Measurements from ENCODE around the gene GPRIN2. TPM values are rescaled to one million over a fixed set of nuclear protein-coding genes. Genes with fewer than 3 reads are reported as not detected.
"Not testable (repeated sequence)": the region's sequence is repeated elsewhere in the genome, so short reads cannot be mapped to it uniquely, and the experiment has no call there.

GPRIN2 gene
- total RNA-seq, 1 donor from 2014 or later, result not detected

DNA sequence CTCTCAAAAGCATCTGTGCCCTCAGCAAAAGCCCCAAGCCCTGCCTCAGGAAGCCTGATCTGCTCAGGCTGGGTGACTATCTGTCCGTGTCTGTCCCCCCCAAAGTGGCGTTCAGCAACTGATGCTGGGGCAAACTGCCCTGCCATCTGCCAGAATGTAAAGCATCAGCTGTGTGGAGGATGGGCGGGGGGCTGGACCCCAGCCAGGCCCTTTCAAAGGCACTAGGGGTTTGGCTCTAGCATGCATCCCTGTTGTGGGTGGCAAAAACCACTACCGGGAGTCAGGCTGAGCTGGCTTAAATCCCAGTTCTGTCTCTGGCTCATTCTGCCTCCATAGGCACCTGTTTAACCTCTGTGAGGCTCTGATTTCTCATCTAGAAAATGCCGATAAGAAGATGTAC, 35.5 kb downstream of the GPRIN2 start:
- DNase-seq (ENCODE audit: low read depth, low spot score), result no peak

DNA sequence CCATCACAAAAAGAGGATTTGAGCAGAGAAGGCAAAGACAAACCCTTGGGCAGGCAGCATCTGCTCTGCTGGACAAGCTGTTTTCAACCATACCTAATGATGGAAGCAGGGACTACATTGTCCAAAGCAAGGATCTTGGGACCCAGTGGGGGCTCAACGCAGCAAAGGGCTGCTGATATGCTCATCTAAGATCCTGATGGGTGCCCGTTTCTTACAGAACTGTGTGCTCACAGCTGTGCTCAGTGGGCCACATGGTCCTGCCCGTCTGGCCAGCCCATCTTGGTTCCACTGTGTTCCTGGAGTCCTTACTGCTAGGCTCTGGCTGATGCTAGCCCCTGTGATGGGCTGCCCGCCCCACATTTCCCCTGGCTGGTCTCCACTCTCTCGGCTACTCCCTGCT, 36.1 kb downstream of the GPRIN2 start:
- no peak for DNase-seq (ENCODE audit: low read depth, low spot score)

DNA sequence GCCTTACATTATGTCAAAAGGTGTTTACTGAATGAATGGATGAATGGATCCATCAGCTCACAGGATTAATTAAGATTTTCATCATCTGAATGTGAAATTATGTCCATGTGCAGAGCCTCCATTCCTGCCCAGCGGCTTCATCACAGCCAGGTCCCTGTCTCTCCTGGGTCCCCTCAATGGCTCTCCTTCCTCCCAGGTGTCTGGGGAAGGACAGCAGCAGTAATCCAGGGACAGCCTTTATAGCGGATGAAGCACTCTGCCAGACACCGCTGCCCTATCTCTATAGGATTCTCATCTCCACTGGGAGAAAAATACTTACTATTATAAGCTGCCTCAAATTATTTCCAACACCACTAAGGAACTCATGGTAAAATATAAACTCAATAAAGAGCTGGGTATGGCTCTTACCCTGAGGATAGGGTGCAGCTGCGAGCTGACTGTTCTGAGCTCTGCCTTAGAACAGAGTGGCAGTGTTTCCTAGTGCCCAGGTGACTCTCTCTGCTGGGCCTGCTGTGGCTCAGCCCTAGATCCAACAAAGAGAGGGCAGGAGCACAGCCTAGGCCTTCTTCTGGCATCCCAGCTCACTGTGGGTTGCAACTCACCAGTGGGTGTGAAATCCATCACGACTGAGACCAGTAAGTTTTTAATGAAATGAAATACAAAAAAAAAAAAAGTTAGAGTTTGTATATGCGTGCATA, 38.3 kb downstream of the GPRIN2 start:
- no peak for DNase-seq (ENCODE audit: low read depth, low spot score)

DNA sequence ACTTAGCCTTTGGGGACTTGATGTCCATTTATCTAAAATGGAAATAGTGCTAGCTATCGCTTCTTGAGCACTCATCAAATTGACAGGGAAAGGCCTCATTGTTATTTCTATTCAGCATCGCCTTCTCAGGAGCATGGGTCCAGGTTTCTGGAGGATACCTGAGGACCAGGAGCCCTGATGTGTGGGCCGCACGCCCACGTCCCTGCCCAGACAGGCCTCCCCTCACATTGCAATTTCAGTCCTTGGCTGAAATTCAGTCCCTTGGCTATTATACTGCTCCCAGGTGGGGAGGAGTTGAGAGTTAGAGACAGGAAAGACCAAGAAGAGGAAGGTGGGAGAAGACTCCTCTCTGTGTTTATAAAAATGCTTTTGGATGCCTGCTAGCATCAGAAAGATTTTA, 38.9 kb downstream of the GPRIN2 start:
- DNase-seq (ENCODE audit: low read depth, low spot score), result no peak

DNA sequence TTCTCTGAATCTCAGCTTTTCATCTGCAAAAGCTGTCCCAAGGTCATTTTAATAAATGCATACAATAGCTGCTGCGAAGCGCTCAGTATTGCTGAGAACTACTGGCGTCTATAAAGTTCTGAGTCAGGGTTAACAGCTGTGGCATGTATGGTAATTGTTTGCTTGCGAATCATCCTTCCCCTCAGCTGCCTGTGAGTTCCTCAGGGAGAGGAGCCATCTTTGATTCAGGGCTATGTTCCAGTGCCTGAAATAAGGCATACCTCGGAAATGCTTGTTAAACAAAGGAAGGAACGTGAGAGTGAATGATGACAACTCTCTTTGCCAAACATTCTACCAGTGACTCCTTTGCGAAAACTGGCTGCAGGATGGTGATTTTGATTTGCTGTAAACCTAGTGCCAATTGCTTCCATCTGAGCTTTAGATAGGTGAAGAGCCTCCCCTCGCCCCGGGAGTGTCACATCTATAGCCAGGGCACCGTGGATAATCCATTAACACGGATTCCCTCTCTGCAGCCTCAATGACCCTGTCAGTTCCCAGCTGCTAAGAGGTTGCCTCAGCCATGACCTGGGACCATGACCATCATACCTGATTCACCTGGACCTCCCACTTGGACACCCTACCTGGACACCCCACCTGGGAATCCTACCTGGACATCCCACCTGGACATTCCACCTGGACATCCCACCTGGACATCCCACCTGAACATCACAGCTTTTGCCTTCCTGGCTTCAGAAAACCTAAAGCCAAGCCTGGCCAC, 39.6 kb downstream of the GPRIN2 start:
- no peak for DNase-seq (ENCODE audit: low read depth, low spot score)

DNA sequence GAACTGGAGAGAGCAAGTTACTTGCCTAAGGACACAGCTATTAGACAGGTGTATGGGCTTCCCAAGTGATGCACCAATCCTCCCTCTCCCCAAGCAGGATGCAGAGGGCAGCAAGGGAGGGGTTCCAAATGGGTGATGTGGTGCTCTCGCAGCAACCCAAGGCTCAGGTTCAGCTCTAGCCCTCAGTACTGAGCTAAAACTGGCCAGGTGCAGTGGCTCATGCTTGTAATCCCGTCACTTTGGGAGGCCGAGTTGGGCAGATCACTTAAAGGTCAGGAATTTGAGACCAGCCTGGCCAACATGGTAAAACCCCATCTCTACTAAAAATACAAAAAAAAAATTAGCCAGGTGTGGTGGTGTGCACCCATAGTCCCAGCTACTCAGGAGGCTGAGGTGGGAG, 40.7 kb downstream of the GPRIN2 start:
- DNase-seq (ENCODE audit: low read depth, low spot score), result no peak

DNA sequence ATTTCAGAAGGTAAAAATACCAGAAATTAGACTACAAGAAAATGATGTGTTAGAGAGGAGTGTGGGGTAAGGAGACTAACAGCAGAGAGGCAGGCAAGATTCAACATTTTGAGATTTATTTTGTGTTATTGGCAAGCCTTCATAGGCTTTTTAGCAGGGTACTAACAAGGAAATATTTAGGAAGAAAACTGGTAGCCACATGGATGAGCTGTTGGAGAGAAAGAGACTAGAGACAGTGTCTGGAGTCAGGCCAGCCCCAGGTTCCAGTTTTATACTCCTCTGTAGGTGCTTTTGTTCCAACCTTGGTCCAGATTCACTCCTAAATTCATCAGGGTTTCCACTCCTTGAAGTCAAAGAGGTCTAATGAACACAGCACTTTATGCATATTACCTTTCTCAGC, 41.1 kb downstream of the GPRIN2 start:
- no peak for DNase-seq (ENCODE audit: low read depth, low spot score)

DNA sequence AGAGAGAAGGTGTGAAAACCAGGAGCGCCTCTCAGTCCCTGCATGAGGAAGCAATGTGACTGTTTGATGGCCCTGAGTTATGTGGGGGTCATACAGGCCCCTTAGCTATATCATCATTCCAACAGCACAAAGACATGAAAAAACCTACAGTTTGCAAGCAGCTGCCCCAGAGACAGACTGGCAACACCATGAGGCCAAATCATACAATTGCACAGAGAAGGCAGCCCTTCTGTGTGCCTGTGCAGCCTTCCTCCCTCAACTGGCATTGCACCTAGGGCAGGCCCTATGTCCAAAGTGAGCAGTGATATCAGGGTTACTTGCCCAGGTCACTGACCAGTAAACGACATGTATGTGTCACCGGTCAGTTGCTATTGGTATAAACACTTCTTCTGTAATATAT, 41.6 kb downstream of the GPRIN2 start:
- DNase-seq (ENCODE audit: low read depth, low spot score), result no peak

DNA sequence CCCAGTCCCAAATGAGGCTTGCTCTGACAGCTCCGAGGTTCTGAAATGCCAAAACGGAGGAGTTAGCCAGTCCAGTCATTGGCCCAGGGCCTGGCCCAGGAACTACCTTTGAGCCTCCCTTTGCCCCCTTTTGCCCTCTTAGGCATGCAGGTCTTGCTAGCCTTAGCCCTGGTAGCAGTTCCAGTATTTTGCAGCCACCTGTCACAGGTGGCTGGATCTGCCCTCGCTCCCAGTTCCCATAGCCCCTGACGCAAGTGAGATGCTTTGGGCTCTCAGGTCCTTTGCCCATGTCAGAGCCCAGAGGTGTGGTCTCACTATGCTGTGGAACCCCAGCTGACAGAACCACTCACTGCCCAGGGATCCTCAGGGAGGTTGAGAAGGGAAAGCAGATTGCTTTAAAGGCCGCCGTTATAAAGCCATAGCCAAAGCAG, 42.0 kb downstream of the GPRIN2 start:
- DNase-seq (ENCODE audit: low read depth, low spot score), result no peak

DNA sequence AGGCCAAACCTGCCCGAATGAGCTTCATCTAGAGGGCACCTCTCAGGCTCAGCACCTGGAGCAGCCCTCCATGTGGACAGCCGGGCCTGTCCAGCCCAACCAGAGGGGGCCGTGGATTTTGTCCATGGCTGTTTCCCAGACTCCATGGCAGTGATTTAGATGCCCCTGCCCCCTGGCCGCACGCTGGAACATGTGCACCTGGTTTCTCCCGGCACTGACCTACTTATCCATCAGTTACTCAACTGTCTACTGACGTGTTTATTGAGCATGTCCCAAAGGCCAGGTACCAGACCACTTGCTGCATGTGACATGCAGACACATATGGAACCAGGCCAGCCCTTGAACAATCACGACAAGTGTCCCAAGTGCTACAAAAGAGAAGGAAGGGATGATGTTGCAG, 43.1 kb downstream of the GPRIN2 start:
- DNase-seq (ENCODE audit: low read depth, low spot score), result not testable (repeated sequence)

DNA sequence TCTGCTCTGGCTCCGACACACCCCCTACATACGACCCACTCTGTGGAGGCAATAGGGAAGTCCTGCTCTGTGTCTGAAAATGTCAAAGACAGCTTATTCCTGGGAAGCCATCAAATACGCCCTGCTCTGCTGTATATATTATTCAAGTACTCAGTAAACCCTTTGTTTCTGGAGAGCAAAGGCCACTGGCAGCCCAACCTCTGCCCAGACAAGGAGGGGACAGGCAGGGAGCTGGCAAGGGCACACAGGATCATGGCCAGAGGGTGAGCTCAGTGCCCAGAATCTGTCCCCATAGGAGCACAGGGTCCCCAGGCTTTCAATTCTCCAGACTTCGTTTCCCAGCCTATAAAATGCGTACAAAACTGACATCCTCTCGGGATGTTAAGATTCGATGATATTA, 43.7 kb downstream of the GPRIN2 start:
- not testable (repeated sequence) for DNase-seq (ENCODE audit: low read depth, low spot score)

DNA sequence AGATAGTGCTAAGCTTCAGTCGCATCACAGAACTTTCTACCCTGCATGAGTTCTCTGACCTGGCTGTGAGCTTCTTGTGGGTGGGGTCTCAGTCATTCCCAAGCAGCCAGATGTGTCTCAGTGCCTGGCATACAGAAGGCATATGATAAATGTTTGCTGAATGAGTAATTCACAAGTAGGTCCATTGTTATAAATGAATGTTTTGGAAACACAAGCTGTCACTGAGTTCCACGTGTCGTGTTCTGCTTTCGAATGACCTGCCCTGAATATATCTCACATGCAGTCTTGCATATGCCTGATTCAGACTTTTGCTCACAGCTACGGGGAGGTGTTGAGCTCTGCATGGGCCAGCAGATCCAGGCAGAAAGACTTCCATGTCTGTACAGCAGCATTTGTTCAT, 44.5 kb downstream of the GPRIN2 start:
- DNase-seq (ENCODE audit: low read depth, low spot score), result not testable (repeated sequence)

Other genes starting within 250 kb of the GPRIN2 start
- 0.04 TPM in 1 of 2 replicates, not detected in the other for gene ANXA8L1, start 180.9 kb downstream of the GPRIN2 start, total RNA-seq
- not detected in 2 replicates for gene NPY4R, start 90.7 kb downstream of the GPRIN2 start, total RNA-seq
- gene SYT15, start 22.5 kb upstream of the GPRIN2 start, total RNA-seq, result 0.07 and 0.21 TPM in 2 replicates

All from pulmonary artery endothelial cell (primary cell).